IMR-90 (cell line): ENCODE data around the gene DUOX1. TPM values are rescaled to one million over a fixed set of nuclear protein-coding genes. Genes with fewer than 3 reads are reported as not detected.

Experiments
- ATAC-seq: fragments of 200-7000 bp; cut with Tn5 transposase; 2 replicates; pipeline ENCODE4 v1.9.1; 2020; ENCODE audit warnings: low read depth, mild to moderate bottlenecking, moderate library complexity
- BruUV-seq: library from RNA; stranded (reverse); fragments of 400-500 nt; replicated peaks from 2 replicates; lab custom pipeline; 2021; lab: Mats Ljungman, UMichigan
- CTCF ChIA-PET: fragments of 300-600 bp; formaldehyde crosslinking; extraction: SDS; loops from one replicate; lab custom pipeline; 2021; ENCODE audit warnings: antibody characterized with exemption; lab: Yijun Ruan, JAX
- POLR2A ChIA-PET: fragments of 300-600 bp; sonication (Branson Sonifier 250); formaldehyde crosslinking; loops from one replicate; lab custom pipeline; 2022; ENCODE audit warnings: antibody characterized with exemption; ENCODE audit not compliant: unreplicated experiment; lab: Charles Lee
- DNase-seq: peaks from one replicate; pipeline ENCODE4 v3.0.0; 2013
- H2AFZ ChIP-seq: replicated peaks from 2 replicates; pipeline ENCODE3; 2013; ENCODE audit warnings: low read length, mild to moderate bottlenecking; ENCODE audit not compliant: poor library complexity
- H2AK5ac ChIP-seq: 2 replicates; pipeline ENCODE4 v1.6.1; 2013; ENCODE audit warnings: low read depth, low read length, inconsistent platforms
- H2AK9ac ChIP-seq: replicated peaks from 2 replicates; pipeline ENCODE3; 2013; ENCODE audit warnings: mild to moderate bottlenecking, low read depth, low read length, moderate library complexity; ENCODE audit not compliant: poor library complexity
- H2BK120ac ChIP-seq: 2 replicates; pipeline ENCODE4 v1.6.1; 2013; ENCODE audit warnings: low read depth, low read length, inconsistent platforms
- H2BK15ac ChIP-seq: 3 replicates; pipeline ENCODE4 v1.6.1; 2013; ENCODE audit warnings: low read depth, low read length, inconsistent platforms
- H2BK20ac ChIP-seq: 2 replicates; pipeline ENCODE4 v1.6.1; 2013; ENCODE audit warnings: low read depth, mild to moderate bottlenecking, inconsistent platforms, low read length, moderate library complexity
- H2BK5ac ChIP-seq: 2 replicates; pipeline ENCODE4 v1.6.1; 2013; ENCODE audit warnings: mild to moderate bottlenecking, low read depth, low read length, inconsistent platforms; ENCODE audit not compliant: poor library complexity, severe bottlenecking
- H3K14ac ChIP-seq: replicated peaks from 2 replicates; pipeline ENCODE4 v1.6.1; 2013; ENCODE audit warnings: low read depth, low read length, inconsistent platforms
- H3K18ac ChIP-seq: 2 replicates; pipeline ENCODE4 v1.6.1; 2013; ENCODE audit warnings: low read depth, low read length, control low read depth
- H3K23ac ChIP-seq: 2 replicates; pipeline ENCODE4 v1.6.1; 2013; ENCODE audit warnings: low read depth, low read length, inconsistent platforms
- H3K27ac ChIP-seq: 2 replicates; pipeline ENCODE4 v1.5.1; 2013; ENCODE audit warnings: mild to moderate bottlenecking, control low read depth, low read length; ENCODE audit not compliant: insufficient read depth
- H3K27me3 ChIP-seq: 2 replicates; pipeline ENCODE4 v1.6.1; 2013; ENCODE audit warnings: low read length; ENCODE audit not compliant: control insufficient read depth, insufficient read depth
- H3K36me3 ChIP-seq: 2 replicates; pipeline ENCODE4 v1.6.1; 2013; ENCODE audit warnings: low read length, mixed read lengths; ENCODE audit not compliant: control insufficient read depth, insufficient read depth
- H3K4ac ChIP-seq: 2 replicates; pipeline ENCODE4 v1.6.1; 2013; ENCODE audit warnings: low read depth, low read length, inconsistent platforms
- H3K4me1 ChIP-seq: 2 replicates; pipeline ENCODE4 v1.6.1; 2013; ENCODE audit warnings: low read length, mixed read lengths; ENCODE audit not compliant: control insufficient read depth, insufficient read depth
- H3K4me2 ChIP-seq: 2 replicates; pipeline ENCODE4 v1.6.1; 2013; ENCODE audit warnings: low read depth, mild to moderate bottlenecking, control low read depth, low read length, moderate library complexity
- H3K4me3 ChIP-seq: 2 replicates; pipeline ENCODE4 v1.5.1; 2013; ENCODE audit warnings: low read depth, mild to moderate bottlenecking, control low read depth, low read length, moderate library complexity; ENCODE audit not compliant: insufficient read depth
- H3K56ac ChIP-seq: 2 replicates; pipeline ENCODE4 v1.6.1; 2013; ENCODE audit warnings: low read length, inconsistent platforms; ENCODE audit not compliant: insufficient read depth; ENCODE audit errors: extremely low read depth
- H3K79me1 ChIP-seq, 2 experiments: 2 replicates each; pipeline ENCODE4 v1.6.1; 2013; ENCODE audit warnings: low read length in 2 of 2, inconsistent platforms in 1 of 2, low read depth in 1 of 2
- H3K9ac ChIP-seq: 2 replicates; pipeline ENCODE4 v1.6.1; 2013; ENCODE audit warnings: low read depth, low read length, control low read depth
- H3K9me1 ChIP-seq: 2 replicates; pipeline ENCODE4 v1.6.1; 2013; ENCODE audit warnings: low read length, inconsistent platforms; ENCODE audit not compliant: insufficient read depth
- H3K9me3 ChIP-seq: 2 replicates; pipeline ENCODE4 v1.6.1; 2013; ENCODE audit warnings: low read length; ENCODE audit not compliant: control insufficient read depth, insufficient read depth
- H4K20me1 ChIP-seq: 2 replicates; pipeline ENCODE4 v1.6.1; 2013; ENCODE audit warnings: low read length, inconsistent platforms; ENCODE audit not compliant: insufficient read depth
- H4K5ac ChIP-seq: 2 replicates; pipeline ENCODE4 v1.6.1; 2013; ENCODE audit warnings: mild to moderate bottlenecking, low read depth, low read length, control low read depth
- H4K8ac ChIP-seq, 2 experiments: 2 replicates each; pipeline ENCODE4 v1.6.1; 2013; ENCODE audit warnings: low read depth in 2 of 2, low read length in 2 of 2, control low read depth in 1 of 2, inconsistent platforms in 1 of 2
- H4K91ac ChIP-seq: 2 replicates; pipeline ENCODE4 v1.6.1; 2013; ENCODE audit warnings: low read depth, low read length, inconsistent platforms; ENCODE audit not compliant: insufficient read depth
- BHLHE40 ChIP-seq: fragments of 150-350 bp; IDR thresholded peaks from 2 replicates; pipeline ENCODE4 v1.6.1; 2016; ENCODE audit warnings: mild to moderate bottlenecking, low read depth, low read length
- CEBPB ChIP-seq: IDR thresholded peaks from 2 replicates; pipeline ENCODE4 v1.6.1; 2012; ENCODE audit warnings: low read depth, low read length, improper control_type of control experiment
- CHD1 ChIP-seq: IDR thresholded peaks from 2 replicates; pipeline ENCODE4 v1.6.1; 2012; ENCODE audit warnings: low read depth, low read length, improper control_type of control experiment
- ELK1 ChIP-seq: fragments of 150-350 bp; IDR thresholded peaks from 2 replicates; pipeline ENCODE4 v1.6.1; 2016; ENCODE audit warnings: low read depth, mild to moderate bottlenecking, low read length, moderate library complexity, borderline replicate concordance
- FOS ChIP-seq: fragments of 150-350 bp; IDR thresholded peaks from 2 replicates; pipeline ENCODE4 v1.6.1; 2016; ENCODE audit warnings: low read depth, low read length
- MAFK ChIP-seq: IDR thresholded peaks from 2 replicates; pipeline ENCODE4 v1.6.1; 2012; ENCODE audit warnings: low read depth, low read length, improper control_type of control experiment
- MXI1 ChIP-seq: IDR thresholded peaks from 2 replicates; pipeline ENCODE4 v1.6.1; 2012; ENCODE audit warnings: low read depth, mild to moderate bottlenecking, low read length, moderate library complexity, borderline replicate concordance
- NFE2L2 ChIP-seq: fragments of 150-350 bp; IDR thresholded peaks from 2 replicates; pipeline ENCODE4 v1.6.1; 2016; ENCODE audit warnings: low read depth, mild to moderate bottlenecking, low read length
- POLR2A ChIP-seq: IDR thresholded peaks from 2 replicates; pipeline ENCODE4 v1.6.1; 2012; ENCODE audit warnings: mild to moderate bottlenecking, low read depth, low read length
- RAD21 ChIP-seq: IDR thresholded peaks from 2 replicates; pipeline ENCODE4 v1.6.1; 2012; ENCODE audit warnings: low read length, improper control_type of control experiment
- RCOR1 ChIP-seq: IDR thresholded peaks from 2 replicates; pipeline ENCODE4 v1.6.1; 2012; ENCODE audit warnings: mild to moderate bottlenecking, low read length, improper control_type of control experiment; ENCODE audit not compliant: insufficient replicate concordance
- WGBS, 2 experiments: methylation state at CpG; one replicate each; pipeline versions ENCODE4 v1.1.5 to v1.1.7; 2013; ENCODE audit warnings: missing lambda C conversion rate in 2 of 2; ENCODE audit not compliant: insufficient read length in 1 of 2; ENCODE audit errors: extremely low coverage in 2 of 2; 5-methylcytosine and 5-hydroxymethylcytosine counted together
- dilution Hi-C: fragments of 300-500 bp; cut with HindIII; formaldehyde crosslinking; loops from one replicate; pipeline ENCODE4 v1.14.3; 2018; ENCODE audit warnings: low sequenced_read_pairs; ENCODE audit not compliant: unreplicated experiment
- in situ Hi-C: fragments of 300-500 bp; cut with MboI; formaldehyde crosslinking; loops from 3 replicates; pipeline ENCODE4 v1.14.3; 2019; ENCODE audit warnings: low sequenced_read_pairs, inconsistent platforms, mixed read lengths
- intact Hi-C: fragments of 100-400 bp; cut with micrococcal nuclease; formaldehyde crosslinking; loops from 2 replicates; pipeline ENCODE4 v1.10.0; 2022
- polyA plus RNA-seq, 3 experiments: library from polyadenylated mRNA; depleted of rRNA; stranded (reverse); fragments of >200 nt; gene quantifications; 2 replicates each; pipeline ENCODE4 v1.2.3, GENCODE V29; 2012; ENCODE audit warnings: low replicate concordance in 1 of 3
- total RNA-seq: library from RNA; depleted of rRNA; stranded (reverse); fragments of >200 nt; gene quantifications from 2 replicates; pipeline ENCODE4 v1.2.3, GENCODE V29; 2012
- TF ChIP-seq, protein P1 (sequence below): conservative IDR thresholded peaks from 2 replicates; pipeline ENCODE4 v1.5.1; 2012; ENCODE audit warnings: mild to moderate bottlenecking, low read depth, low read length, improper control_type of control experiment

The DUOX1 gene
- total and polyA plus RNA-seq, 2 of the 4 experiments (the other 2 are of a cell fraction) = not detected

- POLR2A ChIA-PET = no interaction called here
- dilution Hi-C loops = no loop called here
- H3K4me3 ChIP-seq = no peak overlapping the region
- no peak overlapping the region for H3K56ac ChIP-seq
- no peak overlapping the region for H3K4me2 ChIP-seq
- no peak overlapping the region for H3K9ac ChIP-seq
- H2AFZ ChIP-seq = no peak overlapping the region
- intact Hi-C loops = no loop called here
- H3K4me1 ChIP-seq = no peaks in the 10 kb centered on the region
- no peak overlapping the region for H2BK120ac ChIP-seq
- in situ Hi-C loops = no loop called here
- H2AK9ac ChIP-seq = no peak overlapping the region
- no peaks in the 10 kb centered on the region for H3K9me3 ChIP-seq
- H3K27ac ChIP-seq = no peak overlapping the region
- H4K8ac ChIP-seq = no peak overlapping the region
- no peak overlapping the region for H2BK15ac ChIP-seq
- CTCF ChIA-PET = no interaction called here
- H2BK20ac ChIP-seq = no peak overlapping the region
- no peak overlapping the region for H3K23ac ChIP-seq
- ATAC-seq (no peak), DNase-seq (no peak)
- H3K79me1 ChIP-seq = no peaks in the 10 kb centered on the region
- BruUV-seq = no TSS peak
- no peak overlapping the region for H3K4ac ChIP-seq
- H3K36me3 ChIP-seq = no peaks in the 10 kb centered on the region
- no peaks in the 10 kb centered on the region for H4K20me1 ChIP-seq
- H2AK5ac ChIP-seq = no peak overlapping the region
- no peak overlapping the region for H3K14ac ChIP-seq
- H4K5ac ChIP-seq = no peak overlapping the region
- no peak overlapping the region for H2BK5ac ChIP-seq
- H3K18ac ChIP-seq = no peak overlapping the region
- H4K91ac ChIP-seq = no peak overlapping the region
- H3K27me3 ChIP-seq = peaks cover 57% of the 10 kb centered on the region
- H3K9me1 ChIP-seq = no peaks in the 10 kb centered on the region
- TF ChIP-seq CEBPB (no peak), FOS (no peak), RAD21 (no peak), BHLHE40 (no peak), MXI1 (no peak), RCOR1 (no peak), MAFK (no peak), NFE2L2 (no peak), POLR2A (no peak), CHD1 (no peak), ELK1 (no peak)
- TF ChIP-seq, protein P1, sequence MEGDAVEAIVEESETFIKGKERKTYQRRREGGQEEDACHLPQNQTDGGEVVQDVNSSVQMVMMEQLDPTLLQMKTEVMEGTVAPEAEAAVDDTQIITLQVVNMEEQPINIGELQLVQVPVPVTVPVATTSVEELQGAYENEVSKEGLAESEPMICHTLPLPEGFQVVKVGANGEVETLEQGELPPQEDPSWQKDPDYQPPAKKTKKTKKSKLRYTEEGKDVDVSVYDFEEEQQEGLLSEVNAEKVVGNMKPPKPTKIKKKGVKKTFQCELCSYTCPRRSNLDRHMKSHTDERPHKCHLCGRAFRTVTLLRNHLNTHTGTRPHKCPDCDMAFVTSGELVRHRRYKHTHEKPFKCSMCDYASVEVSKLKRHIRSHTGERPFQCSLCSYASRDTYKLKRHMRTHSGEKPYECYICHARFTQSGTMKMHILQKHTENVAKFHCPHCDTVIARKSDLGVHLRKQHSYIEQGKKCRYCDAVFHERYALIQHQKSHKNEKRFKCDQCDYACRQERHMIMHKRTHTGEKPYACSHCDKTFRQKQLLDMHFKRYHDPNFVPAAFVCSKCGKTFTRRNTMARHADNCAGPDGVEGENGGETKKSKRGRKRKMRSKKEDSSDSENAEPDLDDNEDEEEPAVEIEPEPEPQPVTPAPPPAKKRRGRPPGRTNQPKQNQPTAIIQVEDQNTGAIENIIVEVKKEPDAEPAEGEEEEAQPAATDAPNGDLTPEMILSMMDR = no peak
- 50% methylated on average over 5 of the region's 12 CpGs; no CpG with 5 or more reads in 1 of the 2 experiments for WGBS, 2 experiments
Observed at GRCh38 chr15:45101749-45102148, 28.0 kb upstream of the DUOX1 start.
